Adipose tissue (tissue), 3 donors: ENCODE measurements around the gene ZNF467. TPM values are rescaled to one million over a fixed set of nuclear protein-coding genes. Genes with fewer than 3 reads are reported as not detected.

Experiments
- H3K27ac ChIP-seq: one replicate; pipeline ENCODE4 v1.5.1; 2013; ENCODE audit warnings: low read depth, low read length
- WGBS, 3 donors: extraction: QIAGEN DNeasy Blood & Tissue Kit; methylation state at CpG; one replicate each; pipeline ENCODE4 v1.1.7; 2013; 5-methylcytosine and 5-hydroxymethylcytosine counted together
- polyA plus RNA-seq, 3 donors: library from polyadenylated mRNA; stranded (reverse); fragments of 200-250 nt; gene quantifications; one replicate each; pipeline ENCODE4 v1.2.3, GENCODE V29; 2013
- donor health status: healthy with polysubstance abuse.
- donor health status: Bipolar disorder and iron deficiency.
- donor health status: healthy.

Gene ZNF467
- polyA plus RNA-seq, 3 donors = 6.2 to 17.1 (median 16.9) TPM

DNA sequence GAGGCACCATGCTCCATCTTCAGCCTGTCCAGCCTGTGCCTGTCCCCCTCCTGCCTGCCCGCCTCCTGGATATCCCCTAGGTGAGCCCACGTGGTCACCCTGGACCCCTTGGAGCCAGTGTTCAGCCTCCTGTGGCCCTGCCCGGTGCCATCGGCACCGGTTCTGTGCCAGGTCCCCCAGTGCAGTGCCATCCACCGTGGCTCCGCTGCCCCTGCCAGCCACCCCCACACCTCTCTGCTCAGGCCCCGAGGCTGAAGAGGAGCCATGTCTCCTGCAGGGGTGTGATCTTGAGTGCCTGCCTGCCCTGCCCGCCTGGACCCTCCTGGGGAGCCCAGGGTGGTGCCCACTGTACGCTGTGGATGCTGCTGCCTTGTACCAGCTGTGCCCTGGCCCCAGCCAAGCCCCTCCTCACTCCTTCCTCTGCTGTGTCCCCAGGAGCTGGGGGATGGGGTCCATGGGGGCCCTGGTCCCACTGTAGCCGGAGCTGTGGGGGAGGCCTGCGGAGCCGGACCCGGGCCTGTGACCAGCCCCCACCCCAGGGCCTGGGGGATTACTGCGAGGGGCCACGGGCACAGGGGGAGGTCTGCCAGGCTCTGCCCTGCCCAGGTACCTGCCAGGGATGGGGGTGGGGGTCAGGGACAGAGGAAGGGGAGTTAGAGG is 38.6 kb upstream of the ZNF467 start:
- WGBS, 3 donors = 87 to 92% (median 89%) methylated on average over 15 to 16 of the region's 16 CpGs
- no peak overlapping the region for H3K27ac ChIP-seq

- 44 to 61% (median 55%) methylated on average over 2 to 3 of the region's 3 CpGs for WGBS, 3 donors
- no peak overlapping the region for H3K27ac ChIP-seq
Observed at GRCh38 chr7:149811221-149811620, 37.8 kb upstream of the ZNF467 start.

- no peak overlapping the region for H3K27ac ChIP-seq
- WGBS, 3 donors = 39 to 87% (median 77%) methylated on average over 2 of the region's 2 CpGs
Observed at GRCh38 chr7:149809215-149809614, 35.8 kb upstream of the ZNF467 start.

DNA sequence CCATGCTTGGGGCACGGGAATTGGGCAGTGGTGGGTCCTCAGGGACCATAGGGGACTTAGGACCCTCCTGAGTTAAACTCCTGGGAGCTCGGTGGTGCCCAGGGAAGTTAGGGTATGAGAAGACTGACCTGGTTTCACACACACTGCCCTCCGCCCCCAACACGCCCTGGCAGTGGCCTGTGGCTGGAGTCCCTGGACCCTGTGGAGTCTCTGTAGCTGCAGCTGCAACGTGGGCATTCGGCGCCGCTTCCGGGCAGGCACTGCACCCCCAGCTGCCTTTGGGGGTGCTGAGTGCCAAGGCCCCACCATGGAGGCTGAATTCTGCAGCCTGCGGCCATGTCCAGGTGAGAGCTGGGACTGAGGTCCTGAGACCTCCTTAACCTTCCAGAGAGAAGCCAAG is 34.9 kb upstream of the ZNF467 start:
- 83 to 95% (median 93%) methylated on average over 10 of the region's 10 CpGs for WGBS, 3 donors
- no peak overlapping the region for H3K27ac ChIP-seq

GRCh38 chr7:149806726-149807125 is 33.3 kb upstream of the ZNF467 start:
- no peak overlapping the region for H3K27ac ChIP-seq
- 75 to 78% (median 76%) methylated on average over 16 of the region's 16 CpGs for WGBS, 3 donors

DNA sequence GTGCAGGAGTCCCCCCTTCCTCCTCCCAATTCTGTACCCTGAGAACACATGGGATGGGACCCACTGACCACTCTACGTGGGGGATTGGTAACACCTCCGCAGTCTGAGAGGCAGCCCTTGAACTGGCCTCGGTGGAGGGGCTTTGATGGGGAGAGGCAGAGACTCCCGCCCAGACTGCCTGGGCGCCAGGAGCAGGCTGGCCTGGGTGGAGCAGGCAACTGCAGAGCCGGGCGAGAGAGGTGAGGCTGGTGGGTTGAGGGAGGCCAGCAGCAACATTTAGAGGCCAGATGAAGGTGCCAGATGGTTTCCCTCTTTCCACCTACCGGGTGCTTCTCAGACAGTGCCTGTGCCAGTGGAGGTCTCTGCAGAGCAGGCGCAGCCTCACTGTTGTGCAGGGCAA is 30.7 kb upstream of the ZNF467 start:
- 82 to 84% (median 83%) methylated on average over 9 of the region's 9 CpGs for WGBS, 3 donors

GRCh38 chr7:149803551-149804074 is 30.2 kb upstream of the ZNF467 start:
- H3K27ac ChIP-seq = no peak overlapping the region
- 84 to 89% (median 88%) methylated on average over 16 to 17 of the region's 17 CpGs for WGBS, 3 donors

More for the DNA sequence above, 30.7 kb upstream of the ZNF467 start:
- H3K27ac ChIP-seq = no peak overlapping the region

DNA sequence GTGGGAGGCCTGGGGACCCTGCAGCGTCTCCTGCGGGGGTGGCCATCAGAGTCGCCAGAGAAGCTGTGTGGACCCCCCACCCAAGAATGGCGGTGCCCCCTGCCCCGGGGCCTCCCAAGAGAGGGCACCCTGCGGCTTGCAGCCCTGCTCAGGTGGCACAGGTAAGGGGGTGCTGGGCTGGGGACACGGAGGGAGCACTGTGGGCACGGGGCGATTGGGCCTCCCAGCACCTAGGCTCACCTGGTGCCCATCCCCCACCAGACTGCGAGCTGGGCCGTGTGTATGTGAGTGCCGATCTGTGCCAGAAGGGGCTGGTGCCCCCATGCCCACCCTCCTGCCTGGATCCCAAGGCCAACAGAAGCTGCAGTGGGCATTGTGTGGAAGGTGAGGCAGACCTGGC is 29.6 kb upstream of the ZNF467 start:
- 87 to 96% (median 94%) methylated on average over 12 of the region's 12 CpGs for WGBS, 3 donors
- H3K27ac ChIP-seq = no peak overlapping the region

- H3K27ac ChIP-seq = no peak overlapping the region
- 95% methylated on average over 14 to 16 of the region's 16 CpGs for WGBS, 3 donors
Observed at GRCh38 chr7:149801816-149802215, 28.4 kb upstream of the ZNF467 start.

DNA sequence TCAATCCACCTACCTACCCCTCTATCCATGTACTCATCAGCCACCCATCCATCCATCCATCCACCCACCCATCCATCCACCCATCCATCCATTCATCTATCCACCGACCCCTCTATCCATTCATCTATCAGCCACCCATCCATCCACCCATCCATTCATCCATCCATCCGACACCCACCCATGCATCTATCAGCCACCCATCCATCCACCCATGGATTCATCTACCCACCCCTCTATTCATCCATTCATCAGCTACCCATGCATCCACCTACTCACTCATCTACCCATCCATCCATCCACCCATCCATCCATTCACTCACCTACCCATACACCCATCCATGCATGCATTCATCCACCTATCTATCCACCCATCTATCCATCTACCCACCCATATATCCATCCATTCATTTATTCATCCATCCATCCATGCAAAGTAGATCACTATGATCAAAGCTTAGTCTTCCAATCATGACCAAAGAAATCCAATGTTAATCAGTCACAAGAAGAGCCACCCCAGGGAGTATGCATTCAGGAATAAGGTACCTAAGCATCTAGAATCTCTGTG is 27.7 kb upstream of the ZNF467 start:
- 89 to 98% (median 97%) methylated on average over 2 of the region's 2 CpGs for WGBS, 3 donors

DNA sequence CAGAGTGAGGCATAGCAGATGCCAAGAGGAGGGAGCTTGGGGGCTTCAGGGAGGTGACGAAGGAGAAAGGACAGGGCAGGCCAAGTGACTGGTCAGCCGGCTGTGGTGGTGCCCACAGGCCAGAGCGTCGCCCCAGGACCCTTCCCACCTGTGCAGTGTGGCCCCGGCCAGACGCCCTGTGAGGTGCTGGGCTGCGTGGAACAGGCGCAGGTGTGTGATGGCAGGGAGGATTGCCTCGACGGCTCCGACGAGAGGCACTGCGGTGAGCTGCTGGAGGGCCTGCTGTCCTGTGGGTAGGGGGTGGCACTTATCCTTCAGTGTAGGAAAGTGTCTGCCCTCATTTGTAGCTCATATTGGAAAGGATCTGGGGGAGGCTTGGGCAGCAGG is 26.8 kb upstream of the ZNF467 start:
- H3K27ac ChIP-seq = no peak overlapping the region
- WGBS, 3 donors = 86 to 95% (median 90%) methylated on average over 13 of the region's 13 CpGs

More for the DNA sequence above, 27.7 kb upstream of the ZNF467 start:
- no peak overlapping the region for H3K27ac ChIP-seq

GRCh38 chr7:149799397-149800168 is 26.2 kb upstream of the ZNF467 start:
- no peak overlapping the region for H3K27ac ChIP-seq
- 63 to 69% (median 66%) methylated on average over 8 of the region's 8 CpGs for WGBS, 3 donors

GRCh38 chr7:149797771-149798170 is 24.4 kb upstream of the ZNF467 start:
- H3K27ac ChIP-seq = no peak overlapping the region
- WGBS, 3 donors = 83 to 92% (median 85%) methylated on average over 7 of the region's 7 CpGs

- 93 to 95% (median 95%) methylated on average over 18 to 19 of the region's 19 CpGs for WGBS, 3 donors
- H3K27ac ChIP-seq = no peak overlapping the region
Observed at GRCh38 chr7:149796287-149796860, 23.0 kb upstream of the ZNF467 start.

DNA sequence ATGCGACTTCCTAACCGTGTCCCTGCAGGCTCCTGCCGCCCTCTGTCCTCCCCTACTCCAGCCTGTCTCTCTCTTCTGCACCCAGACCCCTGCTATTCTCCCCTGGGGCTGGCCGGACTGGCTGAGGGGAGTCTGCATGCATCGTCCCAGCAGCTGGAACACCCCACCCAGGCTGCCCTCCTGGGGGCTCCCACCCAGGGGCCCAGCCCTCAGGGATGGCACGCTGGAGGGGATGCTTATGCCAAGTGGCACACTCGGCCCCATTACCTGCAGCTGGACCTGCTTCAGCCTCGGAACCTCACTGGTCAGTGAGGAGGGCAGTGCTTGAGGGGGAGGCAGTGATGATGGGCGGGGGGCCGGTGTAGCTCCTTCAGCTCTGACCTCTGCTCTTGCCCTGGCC is 21.7 kb upstream of the ZNF467 start:
- WGBS, 3 donors = 79 to 84% (median 82%) methylated on average over 10 of the region's 10 CpGs
- H3K27ac ChIP-seq = no peak overlapping the region

- no peak overlapping the region for H3K27ac ChIP-seq
- 36 to 67% (median 51%) methylated on average over 5 to 6 of the region's 6 CpGs for WGBS, 3 donors
Observed at GRCh38 chr7:149794661-149795060, 21.3 kb upstream of the ZNF467 start.

GRCh38 chr7:149793261-149793660 is 19.9 kb upstream of the ZNF467 start:
- 84 to 92% (median 89%) methylated on average over 9 to 10 of the region's 10 CpGs for WGBS, 3 donors
- no peak overlapping the region for H3K27ac ChIP-seq

GRCh38 chr7:149792220-149792595 is 18.8 kb upstream of the ZNF467 start:
- WGBS, 3 donors = 87 to 94% (median 91%) methylated on average over 15 of the region's 15 CpGs
- no peak overlapping the region for H3K27ac ChIP-seq
